ENCODE measurements around the gene TMEM98.

Gene TMEM98

DNA sequence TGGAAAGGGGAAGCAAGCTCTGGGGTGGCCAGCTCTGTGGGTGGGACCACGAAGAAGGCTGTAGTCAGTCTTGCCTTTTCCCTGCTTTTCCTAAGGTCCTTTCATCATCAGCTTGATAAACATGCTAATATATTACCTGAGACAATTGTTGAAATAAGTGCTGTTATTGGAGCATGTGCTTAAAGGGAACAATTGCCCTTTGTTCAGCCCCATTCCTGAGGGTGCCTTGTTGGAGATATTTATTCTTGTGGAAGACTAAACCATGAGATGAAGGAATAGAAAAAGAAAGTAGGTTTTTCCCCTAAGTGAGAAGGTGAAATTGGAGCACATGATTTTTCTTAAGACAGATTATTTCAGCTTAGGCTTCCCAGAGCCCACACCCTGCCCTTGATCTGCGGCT lies 7.8 kb downstream of the TMEM98 start:
- TF ChIP-seq CTCF (IDR thresholded peaks at IDR 0.05; ENCODE audit: insufficient read depth, low read depth, low read length, missing control alignments): no peak
- H3K4me3 ChIP-seq (ENCODE audit: low read length): no peak overlapping the region
- DNase-seq (ENCODE audit: low read depth): no peak

- H3K4me3 ChIP-seq (ENCODE audit: low read length): no peak overlapping the region
- no peak for DNase-seq (ENCODE audit: low read depth)
- TF ChIP-seq CTCF (IDR thresholded peaks at IDR 0.05; ENCODE audit: insufficient read depth, low read depth, low read length, missing control alignments): no peak
These were observed 8.4 kb downstream of the TMEM98 start for GRCh38 chr17:32936186-32936893.

DNA sequence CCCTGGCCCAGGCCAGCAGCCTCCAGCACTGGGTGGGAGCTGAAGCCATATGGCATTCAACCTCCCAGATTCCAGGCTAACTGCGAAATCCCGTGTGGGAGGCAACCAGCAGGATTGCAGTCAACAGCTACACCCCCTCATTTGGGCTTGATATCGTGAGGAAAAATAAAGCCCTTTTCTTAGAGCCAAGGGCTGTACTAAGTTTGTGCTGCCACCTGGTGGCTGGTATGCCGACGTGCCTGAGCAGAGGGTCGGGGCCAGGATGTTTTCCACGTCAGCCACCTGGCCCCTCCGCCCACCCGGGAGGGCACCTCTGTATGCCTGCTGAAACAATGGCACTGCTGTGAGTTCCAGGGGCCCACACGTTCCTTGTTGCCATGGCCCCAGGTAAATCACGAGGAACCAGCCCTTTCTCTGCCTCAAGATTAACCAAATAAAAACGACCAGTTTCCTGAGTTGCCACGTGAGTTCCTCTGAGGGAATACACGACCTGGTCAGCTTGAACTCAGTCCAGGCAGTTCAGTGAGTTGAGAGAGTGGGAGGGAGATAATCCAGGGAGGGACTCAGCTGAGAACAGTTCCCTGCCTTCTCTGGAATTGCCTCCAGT lies 9.0 kb downstream of the TMEM98 start:
- TF ChIP-seq CTCF (IDR thresholded peaks at IDR 0.05; ENCODE audit: insufficient read depth, low read depth, low read length, missing control alignments): peak; percentile 90
- H3K4me3 ChIP-seq (ENCODE audit: low read length): no peak overlapping the region
- DNase-seq (ENCODE audit: low read depth): peak; percentile 70

- no peak for TF ChIP-seq CTCF (IDR thresholded peaks at IDR 0.05; ENCODE audit: insufficient read depth, low read depth, low read length, missing control alignments)
- DNase-seq (ENCODE audit: low read depth): no peak
- H3K4me3 ChIP-seq (ENCODE audit: low read length): no peak overlapping the region
These were observed 12.9 kb downstream of the TMEM98 start for GRCh38 chr17:32940706-32941390.

DNA sequence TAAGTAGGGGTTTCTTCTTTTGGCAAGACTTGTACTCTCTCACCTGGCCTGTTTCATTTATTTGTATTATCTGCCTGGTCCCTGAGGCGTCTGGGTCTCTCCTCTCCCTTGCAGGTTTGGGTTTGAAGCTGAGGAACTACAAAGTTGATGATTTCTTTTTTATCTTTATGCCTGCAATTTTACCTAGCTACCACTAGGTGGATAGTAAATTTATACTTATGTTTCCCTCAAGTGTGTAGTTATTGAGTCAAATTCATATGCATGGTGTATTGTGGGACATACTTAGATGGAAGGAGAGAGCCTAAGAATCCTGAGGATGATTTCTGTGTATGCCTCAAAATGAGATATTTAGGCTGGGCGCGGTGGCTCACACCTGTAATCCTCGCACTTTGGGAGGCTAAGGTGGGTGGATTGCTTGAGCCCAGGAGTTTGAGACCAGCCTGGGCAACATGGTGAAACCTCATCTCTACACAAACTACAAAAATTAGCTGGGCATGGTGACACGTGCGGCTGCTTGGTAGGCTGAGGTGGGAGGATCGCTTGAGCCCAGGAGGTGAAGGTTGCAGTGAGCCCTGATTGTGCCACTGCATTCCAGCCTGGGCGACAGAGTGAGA lies 13.6 kb downstream of the TMEM98 start:
- TF ChIP-seq CTCF (IDR thresholded peaks at IDR 0.05; ENCODE audit: insufficient read depth, low read depth, low read length, missing control alignments): peak; percentile 24
- DNase-seq (ENCODE audit: low read depth): no peak
- no peak overlapping the region for H3K4me3 ChIP-seq (ENCODE audit: low read length)

GRCh38 chr17:32943206-32943605 lies 15.3 kb downstream of the TMEM98 start:
- DNase-seq (ENCODE audit: low read depth): no peak
- no peak overlapping the region for H3K4me3 ChIP-seq (ENCODE audit: low read length)
- TF ChIP-seq CTCF (IDR thresholded peaks at IDR 0.05; ENCODE audit: insufficient read depth, low read depth, low read length, missing control alignments): no peak
